Measurements from ENCODE around the gene RAMAC. TPM values are rescaled to one million over a fixed set of nuclear protein-coding genes. Genes with fewer than 3 reads are reported as not detected.

Gene RAMAC
- total RNA-seq, 2 donors from 2014 or later: 19.2 to 25.4 TPM

DNA sequence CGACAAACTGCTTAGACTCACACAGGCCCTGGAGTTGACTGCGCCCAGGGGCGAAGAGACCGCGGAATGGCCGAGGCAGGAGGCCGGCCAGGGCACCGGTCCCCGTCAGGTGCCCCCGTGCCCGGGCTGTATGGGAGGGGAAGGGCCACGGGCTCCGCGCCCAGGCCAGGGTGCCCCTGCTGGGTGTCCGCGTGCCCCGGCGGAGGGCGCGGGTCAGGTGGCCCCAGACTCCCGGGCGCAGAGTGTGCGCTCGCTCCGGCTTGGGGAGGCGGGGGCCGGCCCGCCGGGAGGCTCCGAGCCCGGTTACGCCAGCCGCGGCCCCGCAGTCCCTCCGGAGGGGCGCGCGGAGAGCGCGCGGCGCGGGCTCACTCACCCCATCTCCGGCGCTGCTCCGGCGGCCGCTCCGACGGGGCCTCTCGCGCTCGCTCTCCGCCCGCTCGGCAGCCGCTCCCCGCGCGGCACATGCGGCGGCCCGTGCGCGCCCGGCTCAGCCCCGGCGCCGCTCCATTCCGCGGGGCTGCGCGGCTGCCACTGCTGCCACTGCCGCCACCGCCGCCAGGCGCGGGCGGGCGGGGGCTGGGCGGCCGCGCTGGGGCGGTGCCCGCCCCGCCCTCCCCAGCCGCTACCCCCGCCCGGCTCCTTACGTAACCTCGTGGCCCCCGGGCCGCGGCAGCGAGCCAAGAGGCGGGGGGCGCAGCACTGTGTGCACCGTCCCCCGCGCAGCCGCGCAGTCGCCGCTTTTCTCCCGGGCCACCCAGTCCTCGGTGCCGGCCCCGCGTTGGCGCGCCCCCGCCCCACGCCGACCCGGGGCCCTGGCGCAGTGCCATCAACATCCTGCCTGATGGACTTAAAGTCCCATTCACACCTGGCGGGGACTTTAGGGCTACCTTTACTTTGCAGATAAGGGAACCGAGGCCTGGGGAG is 33.6 kb upstream of the RAMAC start, which contains the start of gene HOMER2:
TSS of gene HOMER2 (minus strand) at position 563 of the 924 bp plus-strand sequence. CDS start at position 378, 185 bp downstream.
- no peaks in the 10 kb centered on the region for H3K36me3 Mint-ChIP-seq (ENCODE audit: low read depth)
- no peaks in the 10 kb centered on the region for H3K9me3 Mint-ChIP-seq
- peak; percentile 30 for ATAC-seq (replicated peaks)
- peaks cover 3% of the 10 kb centered on the region for H3K27me3 Mint-ChIP-seq
- no peaks in the 10 kb centered on the region for H3K4me1 Mint-ChIP-seq
- no peak within 1 kb of the TSS for H3K4me3 Mint-ChIP-seq
- no peak within 1 kb of the TSS for H3K27ac Mint-ChIP-seq

DNA sequence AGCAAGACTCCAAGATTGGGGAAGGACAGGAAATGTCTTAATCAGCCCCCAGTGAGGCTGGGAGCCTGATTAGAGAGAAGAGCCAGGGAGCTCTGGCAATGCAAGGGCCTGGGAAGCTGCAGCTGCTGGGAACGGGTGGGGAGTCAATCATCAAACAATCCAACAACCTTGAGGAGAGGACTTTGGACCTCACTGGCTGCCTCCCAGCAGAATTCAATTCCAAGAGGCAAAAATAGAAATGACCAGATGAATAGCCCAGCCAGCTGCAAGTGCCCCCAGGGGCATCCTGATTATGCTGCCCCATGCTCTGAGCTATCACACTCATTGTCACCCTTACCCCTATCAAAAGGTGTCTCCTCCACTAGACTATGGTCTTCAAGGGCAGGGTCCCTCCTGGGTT is 27.4 kb upstream of the RAMAC start:
- no peaks in the 10 kb centered on the region for H3K9me3 Mint-ChIP-seq
- no peaks in the 10 kb centered on the region for H3K27me3 Mint-ChIP-seq
- ATAC-seq (replicated peaks): no peak
- no peaks in the 10 kb centered on the region for H3K36me3 Mint-ChIP-seq (ENCODE audit: low read depth)
- H3K4me1 Mint-ChIP-seq: no peaks in the 10 kb centered on the region
- H3K4me3 Mint-ChIP-seq: no peak overlapping the region
- no peak overlapping the region for H3K27ac Mint-ChIP-seq

DNA sequence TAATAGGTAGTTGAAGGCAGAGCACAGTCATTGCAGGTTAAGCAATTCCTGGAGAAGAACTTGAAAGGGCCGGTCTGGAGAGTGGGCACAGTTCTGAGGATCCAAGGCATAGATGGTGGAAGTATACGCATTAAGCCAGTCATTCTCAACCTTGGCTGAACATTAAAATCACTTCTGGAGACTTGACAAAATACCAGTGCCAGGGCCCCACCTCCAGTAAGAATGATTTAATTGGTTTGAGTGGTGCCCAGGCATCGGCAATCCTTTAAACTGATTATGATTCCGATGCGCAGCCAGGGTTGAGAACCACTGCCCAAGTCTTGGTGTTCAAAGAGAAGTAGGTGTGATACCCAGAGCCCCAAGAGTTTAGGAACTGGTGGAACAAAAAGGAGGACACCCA is 26.6 kb upstream of the RAMAC start:
- H3K27ac Mint-ChIP-seq: no peak overlapping the region
- ATAC-seq (replicated peaks): no peak
- H3K9me3 Mint-ChIP-seq: no peaks in the 10 kb centered on the region
- H3K4me3 Mint-ChIP-seq: no peak overlapping the region
- H3K27me3 Mint-ChIP-seq: no peaks in the 10 kb centered on the region
- H3K4me1 Mint-ChIP-seq: no peaks in the 10 kb centered on the region
- H3K36me3 Mint-ChIP-seq (ENCODE audit: low read depth): no peaks in the 10 kb centered on the region

DNA sequence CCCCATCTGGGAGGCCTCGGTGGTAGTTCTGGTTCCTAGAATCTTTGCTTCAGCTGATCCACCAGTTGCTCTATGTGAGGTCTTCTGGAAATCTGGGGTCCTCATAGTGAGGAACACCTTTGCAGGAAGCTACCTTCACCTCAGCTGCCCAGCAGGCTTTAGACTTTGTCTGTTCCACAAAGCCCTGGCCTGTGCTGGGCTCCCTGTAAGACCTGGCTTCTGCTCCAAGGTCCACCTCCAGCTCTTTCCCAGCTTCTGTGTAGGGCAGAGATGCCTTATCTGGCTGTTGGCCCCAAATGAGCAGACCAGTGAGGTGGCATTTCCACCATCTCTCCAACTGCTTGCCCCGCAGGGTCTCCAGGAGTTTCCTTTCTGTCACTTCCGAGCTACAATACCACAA is 25.2 kb upstream of the RAMAC start:
- H3K9me3 Mint-ChIP-seq: no peaks in the 10 kb centered on the region
- no peaks in the 10 kb centered on the region for H3K36me3 Mint-ChIP-seq (ENCODE audit: low read depth)
- no peak overlapping the region for H3K4me3 Mint-ChIP-seq
- no peak overlapping the region for H3K27ac Mint-ChIP-seq
- H3K27me3 Mint-ChIP-seq: no peaks in the 10 kb centered on the region
- no peak for ATAC-seq (replicated peaks)
- no peaks in the 10 kb centered on the region for H3K4me1 Mint-ChIP-seq

DNA sequence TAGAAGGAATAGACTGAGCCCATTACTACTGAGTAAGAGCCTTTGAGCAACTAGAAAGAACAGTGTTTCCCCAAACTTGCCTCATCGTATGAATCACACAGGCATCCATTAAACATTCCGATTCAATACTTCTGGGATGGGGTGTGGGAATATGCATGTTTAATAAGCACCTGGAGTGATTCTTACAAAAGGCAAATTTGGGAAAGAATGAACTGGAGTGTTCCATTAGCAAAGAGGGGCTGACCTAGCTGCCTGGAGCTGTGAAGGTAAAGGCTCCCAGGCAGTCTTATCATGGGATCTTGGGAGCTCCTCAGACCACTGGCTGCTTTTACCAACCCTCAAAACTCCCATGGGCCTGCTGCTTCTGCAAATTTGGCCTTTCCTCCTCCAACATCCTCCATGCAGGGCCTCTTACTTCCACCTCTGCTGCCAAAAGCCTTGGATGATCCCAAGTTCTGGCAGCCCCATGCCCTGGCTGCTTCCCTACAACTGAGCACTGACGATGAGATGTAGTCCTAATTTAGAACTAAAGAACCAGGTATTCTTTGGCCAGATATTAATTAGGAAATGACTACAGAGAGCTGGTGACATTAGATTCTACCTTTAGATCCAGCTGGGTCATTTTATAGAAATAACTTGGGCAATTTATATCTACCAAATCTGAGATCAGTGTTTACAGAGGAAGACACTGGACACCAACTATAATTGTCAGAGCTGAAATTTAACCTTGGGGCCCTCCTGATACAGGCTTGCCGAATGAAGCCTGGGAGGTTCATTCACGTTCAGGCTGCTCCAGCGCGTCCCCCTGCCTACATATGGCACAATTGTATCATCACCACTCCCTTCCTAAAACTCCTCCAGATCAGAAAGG is 22.3 kb upstream of the RAMAC start:
- Mint-ChIP-seq H3K4me1 (no peaks in the 10 kb centered on the region), H3K9me3 (no peaks in the 10 kb centered on the region), H3K4me3 (no peak overlapping the region), H3K36me3 (ENCODE audit: low read depth) (no peaks in the 10 kb centered on the region), H3K27me3 (no peaks in the 10 kb centered on the region), H3K27ac (no peak overlapping the region)
- no peak for ATAC-seq (replicated peaks)

DNA sequence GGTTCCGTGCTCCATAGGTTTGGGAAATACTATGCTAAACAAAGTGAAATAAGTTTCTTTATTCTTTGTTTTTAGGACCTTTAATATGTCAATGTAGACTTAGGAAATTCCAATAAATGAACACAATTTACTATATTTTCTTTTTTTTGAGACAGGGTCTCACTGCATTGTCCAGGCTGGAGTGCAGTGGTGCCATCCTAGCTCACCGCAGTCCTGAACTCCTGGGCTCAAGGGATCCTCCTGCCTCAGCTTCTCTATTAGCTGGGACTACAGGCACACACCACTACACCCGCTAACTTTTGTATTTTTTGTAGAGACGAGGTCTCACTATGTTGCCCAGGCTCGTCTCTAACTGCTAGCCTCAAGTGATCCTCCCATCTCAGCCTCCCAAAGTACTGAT is 21.1 kb upstream of the RAMAC start:
- no peak overlapping the region for H3K27ac Mint-ChIP-seq
- no peaks in the 10 kb centered on the region for H3K4me1 Mint-ChIP-seq
- no peak overlapping the region for H3K4me3 Mint-ChIP-seq
- H3K9me3 Mint-ChIP-seq: no peaks in the 10 kb centered on the region
- H3K27me3 Mint-ChIP-seq: no peaks in the 10 kb centered on the region
- ATAC-seq (replicated peaks): no peak
- H3K36me3 Mint-ChIP-seq (ENCODE audit: low read depth): no peaks in the 10 kb centered on the region

DNA sequence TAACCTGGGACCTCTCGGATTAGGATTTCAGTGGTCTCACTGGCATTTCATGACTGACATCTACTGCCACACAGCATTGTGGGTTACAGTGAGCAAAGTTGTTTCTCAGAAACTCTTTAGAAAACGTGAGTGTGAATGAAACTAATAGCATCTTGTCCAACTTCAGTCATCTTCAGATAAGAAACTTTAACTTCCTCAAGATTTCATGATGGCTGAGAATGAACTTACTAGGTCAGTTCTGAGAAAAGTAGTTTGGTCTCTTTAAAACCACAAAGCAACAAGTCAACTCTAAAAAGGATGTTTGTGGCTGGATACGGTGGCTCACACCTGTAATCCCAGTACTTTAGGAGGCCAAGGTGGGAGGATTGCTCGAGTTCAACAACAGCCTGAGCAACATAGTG is 19.3 kb upstream of the RAMAC start:
- H3K4me3 Mint-ChIP-seq: no peak overlapping the region
- H3K27me3 Mint-ChIP-seq: no peaks in the 10 kb centered on the region
- no peaks in the 10 kb centered on the region for H3K9me3 Mint-ChIP-seq
- ATAC-seq (replicated peaks): peak; percentile 93
- no peaks in the 10 kb centered on the region for H3K4me1 Mint-ChIP-seq
- H3K27ac Mint-ChIP-seq: no peak overlapping the region
- H3K36me3 Mint-ChIP-seq (ENCODE audit: low read depth): no peaks in the 10 kb centered on the region

DNA sequence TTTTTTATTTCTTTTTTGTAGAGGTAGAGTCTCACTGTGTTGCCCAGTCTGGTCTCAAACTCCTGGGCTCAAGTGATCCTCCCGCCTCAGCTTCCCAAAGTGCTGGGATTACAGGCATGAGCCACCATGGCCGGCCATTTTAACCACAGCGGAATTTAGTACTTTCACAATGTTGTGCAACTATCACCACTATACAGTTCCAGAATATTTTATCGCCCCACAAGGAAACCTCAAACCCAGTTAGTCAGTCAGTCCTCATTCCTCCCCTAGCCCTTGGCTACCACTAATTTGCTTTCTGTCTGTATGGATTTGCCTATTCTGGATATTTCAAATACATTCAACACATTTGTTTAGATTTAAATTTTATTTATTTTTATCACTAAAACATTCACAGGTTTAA is 17.9 kb upstream of the RAMAC start:
- Mint-ChIP-seq H3K9me3 (no peaks in the 10 kb centered on the region), H3K27ac (no peak overlapping the region), H3K36me3 (ENCODE audit: low read depth) (no peaks in the 10 kb centered on the region), H3K4me3 (no peak overlapping the region), H3K4me1 (no peaks in the 10 kb centered on the region), H3K27me3 (no peaks in the 10 kb centered on the region)
- ATAC-seq (replicated peaks): no peak

DNA sequence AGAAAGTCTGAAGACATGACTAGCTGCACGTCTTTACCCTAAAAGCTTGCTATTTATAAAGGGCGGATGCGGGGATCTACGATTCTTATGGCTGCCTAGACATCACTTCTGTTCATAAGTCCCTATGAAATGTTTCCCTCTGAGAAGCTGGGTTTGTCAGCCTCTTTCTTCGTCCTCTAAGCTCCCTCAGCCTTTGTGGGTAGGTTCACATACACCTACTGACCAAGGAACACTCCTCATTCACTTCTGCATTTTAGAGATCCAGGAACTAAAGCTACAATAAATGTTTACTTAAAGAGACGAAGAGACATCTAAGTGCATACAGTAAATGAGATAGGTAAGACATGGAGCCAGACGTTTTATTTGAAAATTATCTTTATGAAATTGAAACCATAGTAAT is 16.7 kb upstream of the RAMAC start:
- no peak overlapping the region for H3K4me3 Mint-ChIP-seq
- H3K27ac Mint-ChIP-seq: no peak overlapping the region
- no peaks in the 10 kb centered on the region for H3K9me3 Mint-ChIP-seq
- no peaks in the 10 kb centered on the region for H3K27me3 Mint-ChIP-seq
- no peak for ATAC-seq (replicated peaks)
- H3K36me3 Mint-ChIP-seq (ENCODE audit: low read depth): no peaks in the 10 kb centered on the region
- H3K4me1 Mint-ChIP-seq: no peaks in the 10 kb centered on the region

DNA sequence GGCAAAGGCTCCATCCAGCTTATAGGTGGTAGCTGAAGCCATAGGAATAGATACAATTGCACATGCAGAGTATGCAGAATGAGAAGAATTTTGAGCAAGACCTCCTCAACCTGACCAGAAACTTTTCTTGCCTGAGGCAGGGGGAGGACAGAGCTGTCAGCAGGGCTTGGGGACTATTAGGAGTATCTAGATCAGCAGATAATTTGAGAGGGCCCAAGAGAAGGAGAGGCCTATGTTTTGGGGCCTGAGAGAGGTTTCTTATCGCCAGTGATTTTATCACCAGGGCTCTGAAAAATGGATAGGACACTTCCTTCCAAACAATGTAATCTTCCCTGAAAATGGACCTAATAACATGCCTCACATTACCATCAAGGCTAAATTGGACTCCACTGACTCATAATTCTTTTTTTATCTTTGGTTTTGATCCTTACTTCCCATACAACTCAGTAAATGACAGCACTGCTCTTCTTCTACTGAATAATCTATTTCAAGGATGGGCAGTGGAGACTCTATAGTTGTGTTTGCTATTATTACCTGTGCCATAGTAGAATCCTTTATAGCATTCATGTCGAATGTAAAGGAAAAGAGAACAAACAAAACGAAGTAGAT is 15.8 kb upstream of the RAMAC start:
- Mint-ChIP-seq H3K36me3 (ENCODE audit: low read depth) (no peaks in the 10 kb centered on the region), H3K9me3 (no peaks in the 10 kb centered on the region), H3K27me3 (no peaks in the 10 kb centered on the region), H3K4me3 (no peak overlapping the region), H3K27ac (no peak overlapping the region), H3K4me1 (no peaks in the 10 kb centered on the region)
- ATAC-seq (replicated peaks): no peak

DNA sequence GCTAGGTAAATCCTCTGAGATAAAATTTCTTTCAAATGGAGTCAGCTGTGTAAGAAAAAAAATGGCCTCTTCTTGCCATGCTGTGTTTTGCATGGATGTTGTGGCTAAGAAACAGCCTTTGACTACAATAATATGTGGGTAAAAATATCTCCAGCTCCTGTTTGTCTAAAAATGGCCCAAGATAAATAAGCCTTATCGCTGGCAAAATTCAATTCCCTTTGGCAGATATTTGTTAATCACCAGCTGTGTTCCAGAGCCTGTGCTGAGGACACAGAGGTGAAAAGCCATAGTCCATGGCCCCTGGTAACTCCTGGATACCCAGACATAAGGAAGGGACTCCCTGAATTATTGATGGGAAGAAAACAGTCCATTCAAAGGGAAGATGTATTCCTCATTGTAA is 15.3 kb upstream of the RAMAC start:
- Mint-ChIP-seq H3K27me3 (no peaks in the 10 kb centered on the region), H3K4me3 (no peak overlapping the region)
- no peak for ATAC-seq (replicated peaks)

DNA sequence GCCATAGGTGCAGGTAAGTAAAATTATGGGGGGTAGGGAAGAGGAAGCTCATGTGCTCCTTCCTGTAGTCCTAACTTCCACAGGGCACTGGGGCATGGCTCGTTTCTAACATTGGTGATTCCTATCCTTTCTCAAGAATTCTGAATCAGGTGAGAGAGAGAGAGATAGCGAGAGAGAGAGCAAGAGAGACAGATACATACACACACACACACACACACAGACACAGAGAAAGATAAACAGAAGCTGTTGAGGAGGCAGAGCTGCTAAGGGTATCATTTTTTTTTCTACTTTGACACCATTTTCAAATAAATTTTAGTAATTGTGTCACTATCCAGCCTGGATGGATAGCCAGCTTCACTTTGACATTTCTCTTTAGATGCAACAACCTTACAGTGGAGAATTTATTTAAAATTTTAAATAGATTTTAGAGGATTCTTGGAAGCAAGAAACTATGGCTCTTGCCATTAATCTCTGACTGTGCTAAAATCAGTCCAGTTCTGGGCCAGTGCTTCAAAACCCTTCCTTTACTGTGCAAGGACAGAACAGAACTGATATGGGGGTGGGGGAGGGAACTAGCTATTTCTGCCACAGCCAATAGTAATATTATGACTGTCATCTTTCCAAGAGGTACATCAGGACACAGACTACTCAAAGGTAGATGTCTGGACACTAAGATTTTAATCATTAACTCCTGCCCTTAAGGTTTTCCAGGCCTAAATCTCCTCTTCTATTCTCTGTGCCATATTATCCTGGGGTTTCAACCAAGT is 14.6 kb upstream of the RAMAC start:
- Mint-ChIP-seq H3K4me1 (no peaks in the 10 kb centered on the region), H3K27me3 (no peaks in the 10 kb centered on the region), H3K4me3 (no peak overlapping the region), H3K9me3 (no peaks in the 10 kb centered on the region), H3K27ac (no peak overlapping the region), H3K36me3 (ENCODE audit: low read depth) (no peaks in the 10 kb centered on the region)
- ATAC-seq (replicated peaks): no peak

More for the DNA sequence above, 15.3 kb upstream of the RAMAC start:
- H3K36me3 Mint-ChIP-seq (ENCODE audit: low read depth): no peaks in the 10 kb centered on the region
- no peaks in the 10 kb centered on the region for H3K9me3 Mint-ChIP-seq
- H3K4me1 Mint-ChIP-seq: no peaks in the 10 kb centered on the region
- no peak overlapping the region for H3K27ac Mint-ChIP-seq

DNA sequence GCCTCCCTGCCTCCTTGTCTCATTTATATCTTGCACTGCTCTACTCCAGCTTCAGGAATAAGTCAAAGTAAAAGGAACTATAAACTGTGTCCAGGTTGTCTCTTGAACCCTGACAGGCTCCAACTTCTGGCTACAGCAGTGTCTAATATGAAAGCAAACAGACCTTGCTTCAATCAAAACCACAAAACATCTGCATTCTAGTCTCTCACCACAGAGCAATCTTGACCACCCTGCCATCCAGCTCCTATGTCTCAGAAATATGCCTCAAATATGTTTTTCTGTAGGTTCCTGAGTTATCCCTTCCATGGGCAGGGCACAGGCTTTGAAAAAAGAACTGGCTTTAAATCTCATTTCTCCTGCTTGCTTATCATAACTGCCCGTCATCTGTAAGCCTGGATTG is 13.0 kb upstream of the RAMAC start:
- Mint-ChIP-seq H3K36me3 (ENCODE audit: low read depth) (no peaks in the 10 kb centered on the region), H3K4me1 (no peaks in the 10 kb centered on the region), H3K9me3 (no peaks in the 10 kb centered on the region), H3K27me3 (no peaks in the 10 kb centered on the region), H3K27ac (no peak overlapping the region), H3K4me3 (no peak overlapping the region)
- no peak for ATAC-seq (replicated peaks)

DNA sequence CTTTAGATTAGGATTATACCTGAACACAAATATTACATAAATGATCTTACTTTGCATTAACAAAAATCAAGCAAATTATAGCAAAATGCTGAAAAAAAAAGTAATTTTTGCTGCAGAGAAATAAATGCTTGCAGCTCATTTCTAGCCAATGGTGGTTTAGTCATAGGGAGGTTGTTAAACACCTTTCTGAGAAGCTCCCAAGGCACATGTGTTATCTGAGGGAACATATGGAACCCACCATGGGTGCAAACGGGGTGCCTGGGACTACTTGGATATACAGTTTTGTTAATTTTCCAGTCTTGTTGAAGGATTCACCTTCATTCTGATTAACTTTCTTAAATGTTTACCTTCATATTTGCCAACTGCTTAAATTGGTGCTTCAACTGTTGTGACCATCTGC is 8.9 kb upstream of the RAMAC start:
- Mint-ChIP-seq H3K4me1 (peaks cover 4% of the 10 kb centered on the region), H3K27me3 (no peaks in the 10 kb centered on the region), H3K9me3 (no peaks in the 10 kb centered on the region), H3K27ac (no peak overlapping the region), H3K36me3 (ENCODE audit: low read depth) (no peaks in the 10 kb centered on the region), H3K4me3 (no peak overlapping the region)
- no peak for ATAC-seq (replicated peaks)
